AG09319 (cell line): ENCODE data around the gene PLCD1.

Experiments
- DNase-seq: peaks from one replicate; pipeline ENCODE4 v3.0.0-alpha.2; 2010; ENCODE audit warnings: low read depth; ENCODE audit errors: extremely low read depth
- TF ChIP-seq, protein P1 (sequence below): IDR thresholded peaks from 2 replicates; pipeline ENCODE4 v1.5.1; 2011; ENCODE audit warnings: low read depth, mild to moderate bottlenecking, inconsistent platforms, low read length, moderate library complexity

The PLCD1 gene

GRCh38 chr3:38009807-38010591 is 19.4 kb downstream of the PLCD1 start:
- no peak for DNase-seq
- TF ChIP-seq, protein P1, sequence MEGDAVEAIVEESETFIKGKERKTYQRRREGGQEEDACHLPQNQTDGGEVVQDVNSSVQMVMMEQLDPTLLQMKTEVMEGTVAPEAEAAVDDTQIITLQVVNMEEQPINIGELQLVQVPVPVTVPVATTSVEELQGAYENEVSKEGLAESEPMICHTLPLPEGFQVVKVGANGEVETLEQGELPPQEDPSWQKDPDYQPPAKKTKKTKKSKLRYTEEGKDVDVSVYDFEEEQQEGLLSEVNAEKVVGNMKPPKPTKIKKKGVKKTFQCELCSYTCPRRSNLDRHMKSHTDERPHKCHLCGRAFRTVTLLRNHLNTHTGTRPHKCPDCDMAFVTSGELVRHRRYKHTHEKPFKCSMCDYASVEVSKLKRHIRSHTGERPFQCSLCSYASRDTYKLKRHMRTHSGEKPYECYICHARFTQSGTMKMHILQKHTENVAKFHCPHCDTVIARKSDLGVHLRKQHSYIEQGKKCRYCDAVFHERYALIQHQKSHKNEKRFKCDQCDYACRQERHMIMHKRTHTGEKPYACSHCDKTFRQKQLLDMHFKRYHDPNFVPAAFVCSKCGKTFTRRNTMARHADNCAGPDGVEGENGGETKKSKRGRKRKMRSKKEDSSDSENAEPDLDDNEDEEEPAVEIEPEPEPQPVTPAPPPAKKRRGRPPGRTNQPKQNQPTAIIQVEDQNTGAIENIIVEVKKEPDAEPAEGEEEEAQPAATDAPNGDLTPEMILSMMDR = no peak

GRCh38 chr3:38008971-38009580 is 20.4 kb downstream of the PLCD1 start:
- DNase-seq = no peak
- TF ChIP-seq, protein P1 = no peak

GRCh38 chr3:38008191-38008701 is 21.2 kb downstream of the PLCD1 start:
- TF ChIP-seq, protein P1 = no peak
- DNase-seq = no peak

- TF ChIP-seq, protein P1 = no peak
- no peak for DNase-seq
These were observed 21.7 kb downstream of the PLCD1 start for GRCh38 chr3:38007754-38008090.

DNA sequence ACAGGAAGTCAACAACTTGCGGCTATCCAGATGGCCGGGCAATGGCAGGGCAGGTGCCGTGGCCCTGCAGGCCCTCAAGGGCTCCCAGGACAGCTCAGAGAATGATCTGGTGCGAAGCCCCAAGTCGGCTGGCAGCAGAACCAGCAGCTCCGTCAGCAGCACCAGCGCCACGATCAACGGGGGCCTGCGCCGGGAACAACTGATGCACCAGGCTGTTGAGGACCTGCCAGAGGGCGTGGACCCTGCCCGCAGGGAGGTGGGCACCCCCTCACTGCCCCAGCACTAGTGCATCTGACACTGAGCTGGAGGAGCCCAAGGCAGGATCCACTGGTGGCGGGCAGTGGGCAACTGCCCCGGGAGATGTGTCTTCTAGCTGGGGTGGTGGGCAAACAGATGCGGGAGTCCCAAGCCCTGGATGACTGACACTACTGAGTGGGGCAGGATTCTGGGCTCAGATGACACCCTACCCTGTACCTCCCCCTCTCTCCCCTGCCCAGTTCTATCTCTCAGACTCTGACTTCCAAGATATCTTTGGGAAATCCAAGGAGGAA is 22.9 kb downstream of the PLCD1 start:
- no peak for DNase-seq
- TF ChIP-seq, protein P1 = no peak

DNA sequence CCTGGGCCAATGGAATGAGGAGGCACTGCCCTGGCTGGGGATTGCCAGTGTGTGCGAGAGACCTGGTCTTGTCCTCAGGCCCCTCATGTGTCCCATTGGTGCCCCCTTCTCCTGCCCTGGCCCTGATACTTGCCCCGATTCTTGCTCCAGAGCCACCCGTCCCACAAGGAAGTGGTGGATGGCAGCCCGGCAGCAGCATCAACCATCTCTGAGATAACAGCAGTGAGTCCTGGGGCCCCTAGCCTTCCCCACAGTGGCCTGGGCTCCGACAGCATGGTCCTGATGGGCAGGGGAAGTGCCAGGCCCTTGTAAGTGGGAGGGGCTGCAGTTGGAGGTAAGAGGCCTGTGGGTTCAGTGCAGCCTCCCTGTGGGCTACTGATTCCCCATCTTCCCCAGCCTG is 23.4 kb downstream of the PLCD1 start:
- TF ChIP-seq, protein P1 = no peak
- no peak for DNase-seq
